GM19463 (cell line): ENCODE results near the gene ANKRD11.

ENCODE experiments used
- ATAC-seq: cut with Tn5 transposase; IDR thresholded peaks from one replicate; pipeline ENCODE4 v1.9.1; 2021; ENCODE audit warnings: mild to moderate bottlenecking, moderate library complexity; ENCODE audit not compliant: unreplicated experiment

Gene ANKRD11

DNA sequence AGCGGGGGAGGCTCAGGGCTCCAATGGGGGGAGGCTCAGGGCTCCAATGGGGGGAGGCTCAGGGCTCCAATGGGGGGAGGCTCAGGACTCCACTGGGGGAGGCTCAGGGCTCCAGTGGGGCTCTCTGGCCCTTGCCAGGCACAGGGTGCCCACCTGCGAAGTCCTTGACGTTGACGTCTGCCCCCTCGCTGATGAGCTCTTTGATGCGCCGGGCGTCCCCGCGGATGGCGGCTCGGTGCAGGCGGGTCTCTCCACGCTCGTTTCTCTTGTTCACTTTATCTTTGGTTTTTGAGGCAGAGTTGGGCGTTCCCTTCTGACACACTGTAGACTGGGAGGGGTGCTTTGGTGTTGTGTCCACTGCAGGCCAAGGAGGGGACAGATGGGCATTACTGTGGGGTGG lies 199.9 kb downstream of the ANKRD11 start:
- ATAC-seq = no peak

DNA sequence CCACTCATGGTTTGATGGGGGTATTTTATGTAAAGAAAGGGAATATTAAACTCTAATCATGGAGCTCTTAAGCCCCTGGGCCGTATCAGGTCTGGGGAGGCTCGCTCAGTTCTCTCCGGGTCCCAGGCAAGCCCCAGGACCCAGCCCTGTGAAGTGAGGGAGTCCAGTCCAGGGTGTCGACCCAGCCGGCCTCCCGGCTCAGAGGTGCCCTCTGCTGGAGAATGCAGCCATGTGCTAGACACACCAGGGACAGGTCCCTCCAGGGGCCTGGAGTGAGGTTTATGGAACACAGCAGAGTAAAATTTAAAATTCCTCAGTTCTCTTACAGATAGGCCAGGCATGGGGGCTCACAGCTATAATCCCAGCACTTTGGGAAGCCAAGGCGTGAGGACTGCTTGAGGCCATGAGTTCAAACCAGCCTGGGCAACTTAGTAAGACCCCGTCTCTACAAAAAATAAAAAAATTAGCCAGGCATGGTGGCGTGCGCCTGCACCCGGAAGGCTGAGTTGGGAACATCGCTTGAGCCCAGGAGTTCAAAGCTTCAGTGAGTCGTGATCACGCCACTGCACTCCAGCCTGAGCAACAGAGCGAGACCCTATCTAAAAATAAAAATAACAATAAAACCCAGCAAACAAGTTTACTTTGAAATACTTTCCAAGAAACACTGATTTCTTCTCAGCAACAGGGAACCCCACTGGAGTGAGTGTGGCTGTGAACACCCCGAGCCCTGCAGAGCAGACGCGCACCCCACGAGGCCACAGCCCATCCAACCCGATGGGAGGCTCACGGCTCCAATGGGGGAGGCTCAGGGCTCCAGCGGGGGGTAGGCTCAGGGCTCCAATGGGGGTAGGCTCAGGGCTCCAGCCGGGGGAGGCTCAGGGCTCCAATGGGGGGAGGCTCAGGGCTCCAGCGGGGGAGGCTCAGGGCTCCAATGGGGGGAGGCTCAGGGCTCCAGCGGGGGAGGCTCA lies 200.6 kb downstream of the ANKRD11 start:
- ATAC-seq = no peak

DNA sequence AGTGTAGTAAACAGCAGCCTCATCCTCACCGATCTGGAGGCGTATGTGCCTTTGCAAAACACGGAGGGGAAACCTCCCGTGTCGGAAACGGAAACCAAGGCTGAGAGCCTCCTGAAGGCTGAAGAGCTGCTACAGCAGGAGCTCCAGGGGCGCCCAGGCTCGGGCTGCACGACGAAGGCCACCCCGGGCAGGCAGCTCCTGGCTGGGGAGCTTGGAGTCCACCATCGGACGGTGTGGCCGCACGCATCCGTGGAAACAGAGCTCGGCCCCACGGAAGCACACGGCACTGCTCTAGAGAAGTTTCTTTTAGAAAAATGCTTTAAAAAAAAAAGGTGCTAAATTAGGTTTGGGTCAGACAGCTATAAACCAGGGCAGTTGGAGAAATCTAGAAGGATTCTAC lies 201.4 kb downstream of the ANKRD11 start:
- no peak for ATAC-seq

DNA sequence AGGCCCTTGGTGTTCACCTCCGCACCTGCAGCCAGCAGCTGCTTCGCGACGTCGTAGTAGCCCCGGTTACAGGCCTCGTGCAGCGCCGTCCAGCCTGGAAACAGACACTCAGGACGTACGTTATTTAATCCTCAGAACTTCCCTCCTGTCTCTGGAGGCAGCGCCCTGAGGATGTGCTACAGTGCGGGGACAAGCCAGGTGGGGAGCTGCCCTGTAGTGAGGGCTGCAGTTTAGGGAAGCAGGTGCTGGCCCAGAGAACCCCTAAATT lies 201.8 kb downstream of the ANKRD11 start:
- no peak for ATAC-seq

DNA sequence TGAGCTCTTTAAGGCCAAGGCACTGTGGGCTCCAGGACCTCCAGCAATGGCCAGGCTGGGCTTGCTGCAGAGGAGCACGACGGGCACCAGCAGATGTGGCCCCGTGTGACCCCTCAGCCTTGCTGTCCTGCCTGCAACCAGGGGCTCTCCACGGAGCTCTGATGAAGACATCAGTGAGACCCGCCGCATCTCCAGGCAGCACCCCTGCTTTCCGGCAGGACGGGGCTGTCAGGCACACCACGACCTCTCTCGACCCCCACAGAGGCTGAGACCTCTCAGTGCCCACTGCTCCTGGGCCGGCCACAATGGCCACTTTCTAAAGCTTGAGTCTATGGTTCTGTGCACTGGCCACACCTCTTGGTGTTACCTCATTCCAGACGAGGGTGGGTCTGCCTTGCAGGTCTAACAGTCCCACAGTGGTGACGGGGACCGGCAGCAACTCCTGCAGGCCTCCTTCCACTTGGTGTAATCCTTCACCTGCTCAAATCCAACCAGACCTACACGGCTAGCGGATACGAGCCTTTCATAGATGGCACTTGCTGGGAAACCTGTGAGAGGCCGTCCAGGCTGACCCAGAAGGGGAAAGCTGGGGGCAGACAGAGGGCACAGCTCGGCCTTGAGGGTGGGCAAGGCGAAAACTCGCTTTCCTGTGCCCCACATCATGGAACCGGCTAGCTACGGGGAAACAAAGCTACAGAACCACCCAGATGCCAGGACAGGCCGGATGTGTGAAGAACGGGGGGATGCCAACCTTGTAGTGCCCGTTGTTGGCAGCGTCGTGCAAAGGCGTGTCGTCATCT lies 202.4 kb downstream of the ANKRD11 start:
- ATAC-seq = no peak

GRCh38 chr16:89286096-89286495 lies 204.3 kb downstream of the ANKRD11 start:
- ATAC-seq = no peak

GRCh38 chr16:89285381-89285780 lies 205.0 kb downstream of the ANKRD11 start:
- no peak for ATAC-seq

DNA sequence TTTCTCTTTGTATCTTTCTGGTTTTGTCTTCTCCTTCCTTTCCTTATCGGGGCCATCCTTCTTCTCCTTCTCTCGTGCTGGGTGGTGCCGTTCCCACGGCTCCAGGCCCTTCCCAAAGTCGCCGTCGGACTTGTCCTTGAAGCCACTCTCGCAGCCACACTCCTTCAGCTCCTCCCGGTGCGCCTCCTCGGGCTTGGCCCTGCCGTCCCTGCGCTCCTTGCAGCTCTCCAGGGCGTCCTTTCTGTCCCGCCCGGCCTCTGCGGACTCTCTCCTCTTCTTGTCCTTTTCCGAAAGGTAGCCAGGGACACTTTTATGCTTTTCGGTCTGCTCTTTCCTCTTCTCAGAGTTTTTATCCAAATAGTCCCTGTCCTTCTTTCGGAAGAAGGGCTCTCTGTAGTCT lies 206.9 kb downstream of the ANKRD11 start:
- no peak for ATAC-seq

- ATAC-seq = no peak
These were observed 207.8 kb downstream of the ANKRD11 start for GRCh38 chr16:89282523-89282922.

GRCh38 chr16:89281829-89282228 lies 208.5 kb downstream of the ANKRD11 start:
- ATAC-seq = no peak

DNA sequence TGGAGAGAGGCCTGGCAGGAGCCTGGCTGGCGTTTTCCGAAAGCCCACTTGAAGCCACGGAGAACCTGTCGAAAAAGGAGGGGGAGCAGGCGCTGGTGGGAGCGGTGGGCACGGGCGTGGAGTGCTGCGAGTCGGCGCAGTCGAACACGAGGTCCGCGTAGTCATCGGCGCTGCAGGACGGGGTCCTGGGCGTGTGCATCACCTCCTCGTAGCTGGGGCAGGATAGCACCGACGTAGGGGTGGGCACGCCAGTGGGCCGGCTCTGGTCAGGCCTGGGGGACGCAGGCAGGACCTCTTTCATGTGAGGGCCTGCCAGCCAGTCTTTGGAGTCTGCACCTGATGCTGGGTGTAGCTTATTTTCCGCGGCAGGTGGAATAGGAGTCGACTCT lies 209.2 kb downstream of the ANKRD11 start:
- ATAC-seq = no peak

GRCh38 chr16:89280546-89281188 lies 209.7 kb downstream of the ANKRD11 start:
- ATAC-seq = no peak

- no peak for ATAC-seq
These were observed 210.5 kb downstream of the ANKRD11 start for GRCh38 chr16:89279666-89280481.

GRCh38 chr16:89278441-89279240 lies 211.7 kb downstream of the ANKRD11 start:
- ATAC-seq = no peak

DNA sequence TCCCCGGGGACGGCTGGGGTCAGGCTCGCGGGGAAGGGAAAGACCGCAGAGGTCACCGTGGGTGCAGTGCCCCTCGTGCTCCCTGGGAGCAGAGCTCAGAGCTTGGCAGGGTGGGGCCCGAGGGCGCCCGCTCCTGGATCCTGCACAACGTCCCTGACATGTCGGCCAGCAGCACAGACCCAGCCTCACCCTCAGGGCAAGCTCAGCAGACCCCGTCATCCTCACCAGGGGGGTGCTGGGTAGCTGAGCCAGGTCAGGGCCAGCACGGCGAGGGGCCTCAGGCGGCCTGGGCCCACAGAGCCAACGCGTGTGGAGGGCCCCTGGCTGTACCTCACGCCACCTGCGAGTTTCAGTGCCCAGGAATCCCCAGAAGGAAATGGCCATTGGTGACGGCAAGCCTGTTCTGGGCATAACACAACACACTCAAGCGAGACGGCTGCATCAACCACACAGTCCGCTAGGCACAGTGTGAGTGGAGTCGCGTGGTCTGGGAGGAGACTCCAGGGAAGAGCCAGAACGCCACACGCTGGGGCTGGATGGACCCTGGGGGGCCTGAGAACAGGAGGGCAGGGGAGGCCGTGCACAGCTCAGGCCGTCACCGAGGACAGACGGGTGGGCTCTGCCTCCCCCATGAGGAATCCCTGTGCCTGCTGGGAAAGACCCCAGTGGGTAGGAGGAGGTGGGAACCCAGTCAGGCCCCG lies 212.6 kb downstream of the ANKRD11 start:
- ATAC-seq = no peak

GRCh38 chr16:89277049-89277448 lies 213.3 kb downstream of the ANKRD11 start:
- ATAC-seq = no peak

- ATAC-seq = no peak
These were observed 214.3 kb downstream of the ANKRD11 start for GRCh38 chr16:89275837-89276720.

- ATAC-seq = no peak
These were observed 215.1 kb downstream of the ANKRD11 start for GRCh38 chr16:89275284-89275584.
